ENCODE measurements around the gene OSTF1.

GRCh38 chr9:75184471-75184870, 96.2 kb downstream of the OSTF1 start:
- TF ChIP-seq CTCF (IDR thresholded peaks at IDR 0.05; ENCODE audit: poor library complexity) (no peak), EZH2 (IDR thresholded peaks at IDR 0.05; ENCODE audit: borderline replicate concordance) (no peak)

All from hepatocyte (in vitro differentiated cells).